Smooth muscle cell (in vitro differentiated cells): Measurements from ENCODE around the gene LARP4B. TPM values are rescaled to one million over a fixed set of nuclear protein-coding genes. Genes with fewer than 3 reads are reported as not detected.

ENCODE experiments used
- DNase-seq: peaks from one replicate; lab custom pipeline; 2025; ENCODE audit not compliant: unreplicated experiment; lab: John Stamatoyannopoulos, UW
- H2AFZ ChIP-seq: fragments of 200-600 bp; sonication (generic); 2 replicates; pipeline ENCODE4 v1.6.0; 2016; ENCODE audit warnings: antibody characterized with exemption, low read depth, mild to moderate bottlenecking
- H3F3A ChIP-seq: fragments of 200-600 bp; sonication (generic); 2 replicates; pipeline ENCODE4 v1.6.0; 2017; ENCODE audit warnings: antibody characterized with exemption, low read depth
- H3K27ac ChIP-seq: fragments of 200-600 bp; sonication (generic); 2 replicates; pipeline ENCODE4 v1.5.1; 2016; ENCODE audit warnings: low read depth, mild to moderate bottlenecking
- H3K27me3 ChIP-seq: fragments of 200-600 bp; sonication (generic); 2 replicates; pipeline ENCODE4 v1.6.1; 2016; ENCODE audit warnings: low read depth, mild to moderate bottlenecking
- H3K36me3 ChIP-seq: fragments of 200-600 bp; sonication (generic); 2 replicates; pipeline ENCODE4 v1.5.1; 2016; ENCODE audit warnings: low read depth
- H3K4me1 ChIP-seq: fragments of 200-600 bp; sonication (generic); 2 replicates; pipeline ENCODE4 v1.5.1; 2016; ENCODE audit warnings: low read depth
- H3K4me2 ChIP-seq: fragments of 200-600 bp; sonication (generic); 2 replicates; pipeline ENCODE4 v1.6.0; 2016; ENCODE audit warnings: mild to moderate bottlenecking
- H3K4me3 ChIP-seq: fragments of 200-600 bp; sonication (generic); 2 replicates; pipeline ENCODE4 v1.5.1; 2016; ENCODE audit warnings: mild to moderate bottlenecking
- H3K79me2 ChIP-seq: fragments of 200-600 bp; sonication (generic); 2 replicates; pipeline ENCODE4 v1.6.0; 2016; ENCODE audit warnings: low read depth, mild to moderate bottlenecking
- H3K9ac ChIP-seq: fragments of 200-600 bp; sonication (generic); 2 replicates; pipeline ENCODE4 v1.6.0; 2016; ENCODE audit warnings: low read depth
- H3K9me3 ChIP-seq: fragments of 200-600 bp; sonication (generic); replicated peaks from 2 replicates; pipeline ENCODE4 v1.5.1; 2016; ENCODE audit warnings: low read depth
- H4K20me1 ChIP-seq: fragments of 200-600 bp; sonication (generic); 2 replicates; pipeline ENCODE4 v1.6.0; 2016; ENCODE audit warnings: low read depth
- CTCF ChIP-seq: fragments of 200-600 bp; sonication (generic); IDR thresholded peaks from 2 replicates; pipeline ENCODE4 v1.5.1; 2017; ENCODE audit warnings: borderline replicate concordance, mild to moderate bottlenecking, antibody characterized with exemption; ENCODE audit not compliant: insufficient read depth, poor library complexity, severe bottlenecking
- WGBS: methylation state at CpG from one replicate; pipeline ENCODE4 v1.1.7; 2016; ENCODE audit warnings: low lambda C conversion rate; 5-methylcytosine and 5-hydroxymethylcytosine counted together
- polyA plus RNA-seq: library from polyadenylated mRNA; unstranded; fragments of >200 nt; fragmentation: Nextera tagmentation; extraction: Ambion mirVana; gene quantifications from 2 replicates; pipeline ENCODE4 v1.2.1, GENCODE V29; 2016
- total RNA-seq: library from RNA; depleted of rRNA; stranded (reverse); fragments of >200 nt; gene quantifications from 2 replicates; pipeline ENCODE4 v1.2.3, GENCODE V29; 2014

Gene LARP4B
- total and polyA plus RNA-seq, 2 experiments from 2014 or later, result 16.7 to 24.9 TPM

GRCh38 chr10:785861-786214, 145.7 kb downstream of the LARP4B start:
- no peak overlapping the region for H3K9ac ChIP-seq
- no peaks in the 10 kb centered on the region for H4K20me1 ChIP-seq
- 95% methylated on average over 15 of the region's 15 CpGs for WGBS
- no peaks in the 10 kb centered on the region for H3F3A ChIP-seq
- no peak overlapping the region for H3K4me2 ChIP-seq
- H2AFZ ChIP-seq, result no peak overlapping the region
- H3K27me3 ChIP-seq, result no peaks in the 10 kb centered on the region
- no peak for TF ChIP-seq CTCF
- peaks cover 10% of the 10 kb centered on the region for H3K4me1 ChIP-seq
- peak overlapping the region; percentile 83 for H3K27ac ChIP-seq
- H3K9me3 ChIP-seq, result no peaks in the 10 kb centered on the region
- no peak for DNase-seq
- no peaks in the 10 kb centered on the region for H3K36me3 ChIP-seq
- no peaks in the 10 kb centered on the region for H3K79me2 ChIP-seq
- H3K4me3 ChIP-seq, result no peak overlapping the region

DNA sequence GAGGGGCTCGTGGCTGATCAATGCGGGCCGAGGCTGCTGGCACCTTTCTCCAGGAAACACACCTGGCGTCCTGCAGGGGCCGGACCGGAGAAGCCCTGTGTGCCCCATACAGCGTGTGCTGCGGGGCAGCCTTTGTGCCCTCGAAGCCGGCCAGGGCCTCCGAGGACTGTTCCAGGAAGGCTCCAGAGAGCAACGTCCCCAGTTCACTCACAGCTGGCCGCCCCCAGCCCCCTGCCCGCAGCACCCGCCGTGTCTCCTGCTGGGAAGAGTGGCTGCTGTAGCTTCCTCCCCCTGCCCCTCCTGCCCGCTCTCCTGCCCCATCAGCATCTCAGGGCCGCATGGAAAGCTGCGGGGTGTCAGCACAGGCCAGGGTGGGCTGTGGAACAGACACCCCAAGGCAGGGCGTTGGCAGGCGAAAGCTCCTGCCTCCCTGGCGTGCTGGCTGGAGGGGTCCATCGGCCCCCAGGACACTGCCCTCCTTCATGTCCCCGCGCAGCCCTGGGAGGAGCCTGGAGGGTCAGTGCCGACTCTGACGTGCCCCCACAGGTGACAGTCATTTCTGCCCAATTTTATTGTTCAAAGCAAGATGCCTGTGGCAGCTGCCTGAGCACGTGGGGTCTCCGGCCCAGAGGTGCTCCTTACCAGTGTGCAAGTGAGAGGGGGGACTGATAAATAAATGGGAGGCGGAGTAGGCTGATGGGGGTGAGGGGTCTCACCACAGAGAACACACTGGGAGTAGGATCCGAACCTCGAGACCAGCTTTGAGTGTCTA, 146.2 kb downstream of the LARP4B start:
- Histone ChIP-seq H3K27me3 (no peaks in the 10 kb centered on the region), H3K4me1 (peaks cover 10% of the 10 kb centered on the region), H3K4me2 (peak overlapping the region; percentile 89), H3K79me2 (no peaks in the 10 kb centered on the region), H4K20me1 (no peaks in the 10 kb centered on the region), H2AFZ (peak overlapping the region; percentile 61), H3K36me3 (no peaks in the 10 kb centered on the region), H3K27ac (peak overlapping the region; percentile 83), H3K4me3 (peak overlapping the region; percentile 52), H3K9ac (peak overlapping the region; percentile 84), H3K9me3 (no peaks in the 10 kb centered on the region), H3F3A (no peaks in the 10 kb centered on the region)
- no peak for TF ChIP-seq CTCF
- DNase-seq, result no peak
- WGBS, result 65% methylated on average over 31 of the region's 32 CpGs

- Histone ChIP-seq H3K9ac (peak overlapping the region; percentile 84), H4K20me1 (no peaks in the 10 kb centered on the region), H3K79me2 (no peaks in the 10 kb centered on the region), H3K27me3 (no peaks in the 10 kb centered on the region), H3K27ac (peak overlapping the region; percentile 83), H3K9me3 (no peaks in the 10 kb centered on the region), H3K4me2 (peak overlapping the region; percentile 89), H3K4me3 (peak overlapping the region; percentile 52), H3F3A (no peaks in the 10 kb centered on the region), H2AFZ (peak overlapping the region; percentile 61), H3K4me1 (peaks cover 10% of the 10 kb centered on the region), H3K36me3 (no peaks in the 10 kb centered on the region)
- WGBS, result 7% methylated on average over 41 of the region's 51 CpGs
- TF ChIP-seq CTCF, result peak; percentile 4
- DNase-seq, result peak; percentile 62
Observed at GRCh38 chr10:784403-785088, 147.0 kb downstream of the LARP4B start.
